Keratinocyte (primary cell): ENCODE data around the gene B3GALT6. TPM values are rescaled to one million over a fixed set of nuclear protein-coding genes. Genes with fewer than 3 reads are reported as not detected.

Experiments used
- DNase-seq: peaks from one replicate; pipeline ENCODE4 v3.0.0-alpha.2; 2011; ENCODE audit warnings: low read depth, missing footprints, low spot score
- FAIRE-seq: peaks from 2 replicates; lab custom pipeline; 2011; peaks lifted over from hg19 to GRCh38; lab: Jason Lieb, UNC
- H2AFZ ChIP-seq: 2 replicates; pipeline ENCODE4 v1.6.0; 2012; ENCODE audit warnings: low read length, control low read depth, inconsistent platforms; ENCODE audit not compliant: control insufficient read depth
- H3K27ac ChIP-seq: 2 replicates; pipeline ENCODE4 v1.5.1; 2011; ENCODE audit warnings: low read length; ENCODE audit not compliant: control insufficient read depth, insufficient read depth
- H3K27me3 ChIP-seq: 3 replicates; pipeline ENCODE4 v1.6.0; 2011; ENCODE audit warnings: low read length; ENCODE audit not compliant: control insufficient read depth, insufficient read depth; ENCODE audit errors: extremely low read depth
- H3K36me3 ChIP-seq, 2 experiments: 2 replicates in 1 of 2; 3 replicates in 1 of 2; pipeline ENCODE4 v1.5.1; 2011; ENCODE audit warnings: low read length in 2 of 2, mild to moderate bottlenecking in 1 of 2; ENCODE audit not compliant: control insufficient read depth in 2 of 2, insufficient read depth in 2 of 2; ENCODE audit errors: extremely low read depth in 1 of 2
- H3K4me1 ChIP-seq: 3 replicates; pipeline ENCODE4 v1.5.1; 2011; ENCODE audit warnings: low read length; ENCODE audit not compliant: control insufficient read depth, insufficient read depth; ENCODE audit errors: extremely low read depth
- H3K4me2 ChIP-seq: 3 replicates; pipeline ENCODE4 v1.6.0; 2011; ENCODE audit warnings: low read depth, low read length; ENCODE audit not compliant: control insufficient read depth, insufficient read depth; ENCODE audit errors: extremely low read depth
- H3K4me3 ChIP-seq, 3 experiments: fragments of 200-600 bp in 1 of 3; sonication (generic) in 1 of 3; 2 replicates in 2 of 3; 3 replicates in 1 of 3; pipeline ENCODE4 v1.5.1; 2011 to 2016; ENCODE audit warnings: low read length in 3 of 3, mild to moderate bottlenecking in 3 of 3, control low read depth in 2 of 3, inconsistent platforms in 1 of 3, low read depth in 1 of 3, mixed read lengths in 1 of 3, mixed run types in 1 of 3, moderate library complexity in 1 of 3; ENCODE audit not compliant: control insufficient read depth in 2 of 3, insufficient read depth in 2 of 3; ENCODE audit errors: extremely low read depth in 1 of 3
- H3K79me2 ChIP-seq: 2 replicates; pipeline ENCODE4 v1.6.0; 2012; ENCODE audit warnings: low read length; ENCODE audit not compliant: control insufficient read depth, insufficient read depth
- H3K9ac ChIP-seq: 3 replicates; pipeline ENCODE4 v1.6.0; 2011; ENCODE audit warnings: low read length; ENCODE audit not compliant: control insufficient read depth, insufficient read depth; ENCODE audit errors: extremely low read depth
- H3K9me1 ChIP-seq: 3 replicates; pipeline ENCODE4 v1.6.0; 2011; ENCODE audit warnings: low read length; ENCODE audit not compliant: control insufficient read depth, insufficient read depth; ENCODE audit errors: extremely low read depth
- H3K9me3 ChIP-seq: 2 replicates; pipeline ENCODE4 v1.5.1; 2012; ENCODE audit warnings: low read depth, low read length; ENCODE audit not compliant: control insufficient read depth
- H4K20me1 ChIP-seq: 3 replicates; pipeline ENCODE4 v1.6.0; 2011; ENCODE audit warnings: low read length; ENCODE audit not compliant: control insufficient read depth, insufficient read depth; ENCODE audit errors: extremely low read depth
- EZH2 ChIP-seq: IDR thresholded peaks from one replicate; pipeline ENCODE4 v1.6.1; 2012; ENCODE audit warnings: inconsistent platforms, mild to moderate bottlenecking, low read length, moderate library complexity
- dilution Hi-C: fragments of 300-500 bp; cut with MboI; formaldehyde crosslinking; loops from one replicate; pipeline ENCODE4 v1.7.0; 2020; ENCODE audit warnings: low sequenced_read_pairs; ENCODE audit not compliant: extremely low pct_ligation_motif_present
- polyA plus RNA-seq, 5 experiments: library from polyadenylated mRNA; depleted of rRNA in 3 of 5; stranded (reverse) in 3 of 5; stranded (forward) in 1 of 5; unstranded in 1 of 5; fragments of >200 nt; gene quantifications; 1 replicate in 1 of 5; 2 replicates in 3 of 5; 3 replicates in 1 of 5; pipeline versions ENCODE4 v1.2.1 to v1.2.3, GENCODE V29; 2011 to 2012; ENCODE audit warnings: missing spikeins in 2 of 5, low read depth in 1 of 5, low replicate concordance in 1 of 5
- TF ChIP-seq, protein P1 (sequence below), 3 experiments: IDR thresholded peaks in 1 of 3; conservative IDR thresholded peaks in 1 of 3; optimal IDR thresholded peaks in 1 of 3; 2 replicates in 2 of 3; 3 replicates in 1 of 3; pipeline versions ENCODE3 to v1.5.1; 2011; ENCODE audit warnings: low read length in 3 of 3, mild to moderate bottlenecking in 3 of 3, moderate library complexity in 2 of 3, control low read depth in 1 of 3, inconsistent platforms in 1 of 3; ENCODE audit not compliant: insufficient read depth in 2 of 3; ENCODE audit errors: extremely low read depth in 1 of 3

Gene B3GALT6
- polyA plus RNA-seq, 1 donor (not counting 4 experiments of a cell fraction or from before 2014, with no cell fraction given), result 6.8 TPM

- Histone ChIP-seq H3K9ac (no peak overlapping the region), H3K4me1 (peaks cover 31% of the 10 kb centered on the region), H3K27me3 (no peaks in the 10 kb centered on the region), H3K79me2 (peaks cover 36% of the 10 kb centered on the region), H3K4me2 (peak overlapping the region; percentile 74), H2AFZ (no peak overlapping the region), H3K36me3 (peaks cover 6 to 8% of the 10 kb centered on the region in 2 experiments), H3K9me1 (peaks cover 7% of the 10 kb centered on the region), H3K9me3 (no peaks in the 10 kb centered on the region), H4K20me1 (peaks cover 19% of the 10 kb centered on the region), H3K27ac (no peak overlapping the region), H3K4me3 (peak overlapping the region in 1 of 3 experiments; percentile 63)
- TF ChIP-seq, protein P1, sequence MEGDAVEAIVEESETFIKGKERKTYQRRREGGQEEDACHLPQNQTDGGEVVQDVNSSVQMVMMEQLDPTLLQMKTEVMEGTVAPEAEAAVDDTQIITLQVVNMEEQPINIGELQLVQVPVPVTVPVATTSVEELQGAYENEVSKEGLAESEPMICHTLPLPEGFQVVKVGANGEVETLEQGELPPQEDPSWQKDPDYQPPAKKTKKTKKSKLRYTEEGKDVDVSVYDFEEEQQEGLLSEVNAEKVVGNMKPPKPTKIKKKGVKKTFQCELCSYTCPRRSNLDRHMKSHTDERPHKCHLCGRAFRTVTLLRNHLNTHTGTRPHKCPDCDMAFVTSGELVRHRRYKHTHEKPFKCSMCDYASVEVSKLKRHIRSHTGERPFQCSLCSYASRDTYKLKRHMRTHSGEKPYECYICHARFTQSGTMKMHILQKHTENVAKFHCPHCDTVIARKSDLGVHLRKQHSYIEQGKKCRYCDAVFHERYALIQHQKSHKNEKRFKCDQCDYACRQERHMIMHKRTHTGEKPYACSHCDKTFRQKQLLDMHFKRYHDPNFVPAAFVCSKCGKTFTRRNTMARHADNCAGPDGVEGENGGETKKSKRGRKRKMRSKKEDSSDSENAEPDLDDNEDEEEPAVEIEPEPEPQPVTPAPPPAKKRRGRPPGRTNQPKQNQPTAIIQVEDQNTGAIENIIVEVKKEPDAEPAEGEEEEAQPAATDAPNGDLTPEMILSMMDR (optimal IDR thresholded peaks at IDR 0.05 in 1 of 3, IDR thresholded peaks at IDR 0.05 in 1 of 3, conservative IDR thresholded peaks at IDR 0.05 in 1 of 3; ENCODE audit: extremely low read depth in 1 of 3, insufficient read depth in 2 of 3, low read length in 3 of 3), result no peak
- TF ChIP-seq EZH2, result no peak
- dilution Hi-C loops, result no loop called here
- DNase-seq, result no peak
- FAIRE-seq, result no peak
Measured at GRCh38 chr1:1274931-1275431, 42.9 kb downstream of the B3GALT6 start.

DNA sequence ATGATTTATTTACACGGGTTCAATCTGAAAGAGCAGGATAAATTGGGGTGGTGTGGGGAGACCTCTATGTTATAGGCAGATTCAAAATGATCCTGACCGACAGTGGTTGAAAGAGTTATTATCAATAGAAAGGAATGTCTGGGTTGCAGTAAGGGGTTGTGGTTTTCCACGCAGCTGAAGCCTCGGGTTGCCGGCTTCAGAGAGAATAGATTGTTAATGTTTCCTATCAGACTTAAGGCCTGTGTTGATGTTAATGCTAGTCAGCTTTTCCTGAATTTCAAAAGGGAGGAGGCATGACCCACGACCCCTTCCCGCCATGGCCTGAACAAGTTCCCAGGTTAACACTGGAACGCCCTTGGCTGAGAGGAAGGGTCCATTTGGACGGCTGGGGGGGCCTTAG lies 43.8 kb downstream of the B3GALT6 start:
- H2AFZ ChIP-seq, result no peak overlapping the region
- H3K27me3 ChIP-seq, result no peaks in the 10 kb centered on the region
- no peak for FAIRE-seq
- H4K20me1 ChIP-seq, result peaks cover 15% of the 10 kb centered on the region
- peaks cover 5% of the 10 kb centered on the region for H3K9me1 ChIP-seq
- no peak overlapping the region for H3K27ac ChIP-seq
- TF ChIP-seq, protein P1 (optimal IDR thresholded peaks at IDR 0.05 in 1 of 3, IDR thresholded peaks at IDR 0.05 in 1 of 3, conservative IDR thresholded peaks at IDR 0.05 in 1 of 3; ENCODE audit: extremely low read depth in 1 of 3, insufficient read depth in 2 of 3, low read length in 3 of 3), result no peak
- TF ChIP-seq EZH2, result no peak
- H3K9me3 ChIP-seq, result no peaks in the 10 kb centered on the region
- peaks cover 27% of the 10 kb centered on the region for H3K79me2 ChIP-seq
- H3K9ac ChIP-seq, result no peak overlapping the region
- H3K4me1 ChIP-seq, result peaks cover 29% of the 10 kb centered on the region
- H3K36me3 ChIP-seq, result peaks cover 1 to 3% of the 10 kb centered on the region in 2 experiments
- no peak for DNase-seq
- no peak overlapping the region for H3K4me2 ChIP-seq
- dilution Hi-C loops, result no loop called here
- H3K4me3 ChIP-seq, result no peak overlapping the region
